ENCODE data around the gene LEPROT.

Gene LEPROT

GRCh38 chr1:65478379-65479026 lies 58.0 kb downstream of the LEPROT start:
- DNase-seq, result no peak

GRCh38 chr1:65479554-65480204 lies 59.2 kb downstream of the LEPROT start:
- no peak for DNase-seq

- DNase-seq, result no peak
These were observed 60.4 kb downstream of the LEPROT start for GRCh38 chr1:65480684-65481405.

GRCh38 chr1:65483993-65484754 lies 63.7 kb downstream of the LEPROT start:
- no peak for DNase-seq

Data from activated effector memory CD4-positive, alpha-beta T cell treated with anti-CD3 and anti-CD28 coated beads, Interleukin-2, amount 50 U/mL, for 16 hours (primary cell).